Lower leg skin (tissue), 3 donors: ENCODE measurements around the gene SAMHD1.

Experiments used
- POLR2A ChIP-seq, 2 donors: fragments of 450-650 bp; IDR thresholded peaks; one replicate each; pipeline ENCODE4 v1.6.1; 2016 to 2017; ENCODE audit warnings: antibody characterized with exemption in 2 of 2, mild to moderate bottlenecking in 1 of 2, moderate library complexity in 1 of 2
- TF ChIP-seq, protein P1 (sequence below), 3 donors: fragments of 450-650 bp; IDR thresholded peaks; one replicate each; pipeline ENCODE4 v1.5.1; 2016; ENCODE audit warnings: antibody characterized with exemption in 3 of 3, mild to moderate bottlenecking in 3 of 3, moderate library complexity in 2 of 3

DNA sequence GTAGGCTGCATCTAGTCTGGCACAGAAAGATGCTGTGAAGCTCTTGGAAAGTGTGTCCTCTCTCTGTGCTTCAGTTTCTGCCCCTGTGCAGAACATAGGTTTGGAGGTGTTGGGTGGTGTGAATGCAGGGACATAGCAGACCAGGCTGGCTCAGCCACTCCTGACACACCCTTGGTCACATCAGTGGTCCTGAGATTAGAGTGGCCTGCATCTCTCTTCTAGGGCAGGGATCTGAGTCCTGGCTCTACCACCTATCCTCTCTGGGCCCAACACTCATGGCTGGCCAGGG lies 85.7 kb downstream of the SAMHD1 start:
- TF ChIP-seq, protein P1, sequence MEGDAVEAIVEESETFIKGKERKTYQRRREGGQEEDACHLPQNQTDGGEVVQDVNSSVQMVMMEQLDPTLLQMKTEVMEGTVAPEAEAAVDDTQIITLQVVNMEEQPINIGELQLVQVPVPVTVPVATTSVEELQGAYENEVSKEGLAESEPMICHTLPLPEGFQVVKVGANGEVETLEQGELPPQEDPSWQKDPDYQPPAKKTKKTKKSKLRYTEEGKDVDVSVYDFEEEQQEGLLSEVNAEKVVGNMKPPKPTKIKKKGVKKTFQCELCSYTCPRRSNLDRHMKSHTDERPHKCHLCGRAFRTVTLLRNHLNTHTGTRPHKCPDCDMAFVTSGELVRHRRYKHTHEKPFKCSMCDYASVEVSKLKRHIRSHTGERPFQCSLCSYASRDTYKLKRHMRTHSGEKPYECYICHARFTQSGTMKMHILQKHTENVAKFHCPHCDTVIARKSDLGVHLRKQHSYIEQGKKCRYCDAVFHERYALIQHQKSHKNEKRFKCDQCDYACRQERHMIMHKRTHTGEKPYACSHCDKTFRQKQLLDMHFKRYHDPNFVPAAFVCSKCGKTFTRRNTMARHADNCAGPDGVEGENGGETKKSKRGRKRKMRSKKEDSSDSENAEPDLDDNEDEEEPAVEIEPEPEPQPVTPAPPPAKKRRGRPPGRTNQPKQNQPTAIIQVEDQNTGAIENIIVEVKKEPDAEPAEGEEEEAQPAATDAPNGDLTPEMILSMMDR (IDR thresholded peaks at IDR 0.05) = no peak
- TF ChIP-seq POLR2A (IDR thresholded peaks at IDR 0.05) = no peak
